Ovary (tissue), 3 donors: Measurements from ENCODE around the gene CDK5RAP3.

Experiments
- CTCF ChIP-seq, 3 donors: fragments of 450-650 bp in 2 of 3; fragments of 200-600 bp in 1 of 3; IDR thresholded peaks; one replicate each; pipeline versions ENCODE4 v1.5.1 to v1.8.0; 2016 to 2022; ENCODE audit warnings: antibody characterized with exemption in 3 of 3, mild to moderate bottlenecking in 1 of 3
- EP300 ChIP-seq: sonication (generic); formaldehyde crosslinking; IDR thresholded peaks from one replicate; pipeline ENCODE4 v1.6.1; 2017; ENCODE audit warnings: antibody characterized with exemption
- POLR2A ChIP-seq: fragments of 450-650 bp; IDR thresholded peaks from one replicate; pipeline ENCODE4 v1.6.1; 2017; ENCODE audit warnings: antibody characterized with exemption, mild to moderate bottlenecking, moderate library complexity
- donor health status: DM: no; HTN: no; CAD: no.

GRCh38 chr17:47961406-47961805 lies 9.5 kb upstream of the CDK5RAP3 start:
- no peak for TF ChIP-seq CTCF (IDR thresholded peaks at IDR 0.05)
- TF ChIP-seq POLR2A: no peak
- TF ChIP-seq EP300: no peak
